ENCODE measurements around the gene THOC5. TPM values are rescaled to one million over a fixed set of nuclear protein-coding genes. Genes with fewer than 3 reads are reported as not detected.

Gene THOC5
- 5.8 and 15.3 TPM in 2 replicates for polyA plus RNA-seq

DNA sequence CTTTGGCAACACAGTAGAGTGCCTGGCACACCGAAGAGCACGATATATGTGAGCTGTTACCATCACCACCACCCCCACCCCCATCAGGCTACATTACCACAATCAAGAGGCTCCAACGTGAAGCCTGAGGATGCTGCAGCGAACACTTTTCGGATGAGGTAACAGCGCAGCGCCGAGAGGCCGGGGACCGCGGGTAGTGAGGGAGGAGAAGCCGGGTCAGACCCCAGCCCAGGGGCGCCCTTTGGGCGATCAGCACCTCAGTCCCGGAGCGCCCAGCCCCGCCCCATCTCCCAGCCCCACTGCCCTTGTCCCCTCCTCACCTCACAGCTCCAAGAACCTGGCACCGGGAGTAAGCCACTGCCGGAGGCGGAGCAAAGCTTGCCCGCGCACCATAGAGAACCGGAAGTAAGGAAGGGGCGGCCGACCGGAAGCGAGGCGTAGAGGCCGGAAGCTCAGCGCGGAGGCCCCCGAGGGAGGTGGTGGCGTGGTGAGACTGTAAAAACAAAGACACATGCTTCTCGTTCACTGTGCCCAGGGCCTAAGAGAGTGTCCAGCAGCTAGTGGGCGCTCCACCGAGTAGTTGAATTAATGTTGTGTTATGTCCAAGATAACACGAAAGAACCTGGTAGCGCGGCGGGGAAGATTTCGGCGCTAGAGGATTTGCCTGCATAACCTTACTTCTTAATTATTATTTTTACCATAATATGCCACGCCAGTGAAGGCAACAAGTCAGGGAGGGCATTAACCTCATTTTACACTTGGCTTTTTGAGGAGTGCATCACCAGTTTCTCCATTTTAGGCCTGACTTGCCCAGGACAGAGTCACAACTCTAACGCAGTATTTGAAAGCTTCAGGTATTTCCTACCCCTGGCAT is at the start of gene THOC5:
Gene THOC5 (minus strand): TSS at position 407 of the 874 bp plus-strand sequence. CDS start 4,610 bp downstream, outside the sequence.

DNA sequence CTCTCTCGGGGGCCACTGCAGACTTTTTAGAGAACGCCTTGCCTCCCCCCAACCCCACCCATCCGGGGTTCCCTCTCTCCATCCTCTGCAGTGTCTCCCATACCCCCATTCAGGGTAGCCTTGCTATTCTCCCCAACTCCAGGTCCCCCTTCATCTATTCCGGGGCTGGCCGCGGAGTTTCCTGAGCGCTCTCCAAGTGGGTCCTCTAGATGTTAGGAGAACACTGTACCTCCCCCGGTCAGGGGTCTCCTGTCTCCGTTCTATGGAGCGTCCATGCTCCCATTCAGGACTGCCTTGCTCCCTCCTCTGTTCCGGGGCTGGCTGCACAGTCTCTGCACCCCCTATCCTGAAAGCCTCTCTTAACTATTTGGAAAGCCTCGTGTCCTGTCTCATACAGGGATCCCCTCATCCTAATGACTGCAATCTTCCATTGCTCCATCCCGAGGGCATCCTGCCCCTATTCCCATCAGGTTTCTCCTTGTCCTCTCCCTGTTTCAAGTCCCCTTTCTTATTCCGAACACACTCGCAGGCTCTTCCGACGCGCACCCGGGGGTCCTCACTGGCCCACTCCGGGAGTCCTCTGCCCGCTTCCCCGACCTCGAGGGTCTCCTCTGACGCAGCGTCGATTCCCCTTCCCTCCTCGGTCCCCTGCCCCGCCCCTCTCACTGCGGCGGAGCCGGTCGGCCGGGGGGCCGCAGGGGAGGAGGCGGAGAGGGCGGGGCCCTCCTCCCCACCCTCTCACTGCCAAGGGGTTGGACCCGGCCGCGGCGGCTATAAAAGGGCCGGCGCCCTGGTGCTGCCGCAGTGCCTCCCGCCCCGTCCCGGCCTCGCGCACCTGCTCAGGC is 73.9 kb downstream of the THOC5 start, which contains the start of gene NEFH:
Gene NEFH (plus strand): TSS at position 802 of the 845 bp plus-strand sequence. CDS start 45 bp downstream, outside the sequence.

Other genes starting within 250 kb of the THOC5 start
- 1.5 and 3.3 TPM in 2 replicates for gene GAS2L1, start 247.1 kb downstream of the THOC5 start, polyA plus RNA-seq
- 9.5 TPM in 1 of 2 replicates, not detected in the other for gene RASL10A, start 238.1 kb downstream of the THOC5 start, polyA plus RNA-seq
- 9.7 and 10.2 TPM in 2 replicates for gene AP1B1, start 165.2 kb downstream of the THOC5 start, polyA plus RNA-seq
- gene RFPL1, start 115.2 kb downstream of the THOC5 start, polyA plus RNA-seq, result not detected in 2 replicates
- gene NEFH, start 73.5 kb downstream of the THOC5 start, polyA plus RNA-seq, result 343 and 353 TPM in 2 replicates
- 18.9 and 39.4 TPM in 2 replicates for gene NIPSNAP1, start 27.4 kb upstream of the THOC5 start, polyA plus RNA-seq
- 5.0 TPM in 2 replicates for gene NF2, start 49.9 kb upstream of the THOC5 start, polyA plus RNA-seq
- 6.6 and 11.0 TPM in 2 replicates for gene CABP7, start 166.2 kb upstream of the THOC5 start, polyA plus RNA-seq
- gene ZMAT5, start 213.2 kb upstream of the THOC5 start, polyA plus RNA-seq, result 1.3 and 9.2 TPM in 2 replicates
- gene UQCR10, start 213.6 kb upstream of the THOC5 start, polyA plus RNA-seq, result 1,525 and 1,754 TPM in 2 replicates

All from Purkinje cell (primary cell).